Right atrium auricular region (tissue), 2 donors: ENCODE data around the gene C4BPB. TPM values are rescaled to one million over a fixed set of nuclear protein-coding genes. Genes with fewer than 3 reads are reported as not detected.

ENCODE experiments used
- DNase-seq: peaks from one replicate; pipeline ENCODE4 v3.0.0-alpha.2; 2019; ENCODE audit warnings: low spot score
- H3K27ac ChIP-seq, 2 donors: fragments of 200-600 bp; sonication (generic); 1 replicate in 1 of 2; 2 replicates in 1 of 2; pipeline ENCODE4 v1.5.1; 2016 to 2019
- H3K27me3 ChIP-seq, 2 donors: fragments of 200-600 bp; sonication (generic); one replicate each; pipeline versions ENCODE4 v1.5.1 to v1.6.0; 2017 to 2019
- H3K36me3 ChIP-seq: fragments of 200-600 bp; sonication (generic); one replicate; pipeline ENCODE4 v1.5.1; 2016
- H3K4me1 ChIP-seq, 2 donors: fragments of 200-600 bp; sonication (generic); one replicate each; pipeline versions ENCODE4 v1.5.1 to v1.6.0; 2017 to 2019
- H3K4me3 ChIP-seq, 2 donors: fragments of 200-600 bp; sonication (generic); 1 replicate in 1 of 2; 2 replicates in 1 of 2; pipeline ENCODE4 v1.5.1; 2017 to 2019; ENCODE audit warnings: mild to moderate bottlenecking in 1 of 2, moderate library complexity in 1 of 2
- H3K9me3 ChIP-seq, 2 donors: fragments of 200-600 bp; sonication (generic); one replicate each; pipeline ENCODE4 v1.5.1; 2019
- CTCF ChIP-seq, 2 donors: fragments of 200-600 bp; sonication (generic); IDR thresholded peaks; one replicate each; pipeline ENCODE4 v1.5.1; 2019; ENCODE audit warnings: antibody characterized with exemption in 2 of 2
- total RNA-seq, 2 donors: library from RNA; depleted of rRNA; stranded (reverse); fragments of >200 nt; gene quantifications; one replicate each; pipeline ENCODE4 v1.1.0, GENCODE V29; 2016

The C4BPB gene
- total RNA-seq, 2 donors from 2014 or later = not detected

- Histone ChIP-seq H3K27me3 (no peaks in the 10 kb centered on the region), H3K4me1 (no peaks in the 10 kb centered on the region), H3K4me3 (no peak overlapping the region), H3K27ac (no peak overlapping the region), H3K9me3 (no peaks in the 10 kb centered on the region), H3K36me3 (no peaks in the 10 kb centered on the region)
- TF ChIP-seq CTCF (IDR thresholded peaks at IDR 0.05) = no peak
- DNase-seq = no peak
These were observed 13.5 kb downstream of the C4BPB start for GRCh38 chr1:207102146-207102545.

- Histone ChIP-seq H3K36me3 (no peaks in the 10 kb centered on the region), H3K27ac (no peak overlapping the region), H3K27me3 (no peaks in the 10 kb centered on the region), H3K9me3 (no peaks in the 10 kb centered on the region), H3K4me3 (no peak overlapping the region), H3K4me1 (no peaks in the 10 kb centered on the region)
- no peak for TF ChIP-seq CTCF (IDR thresholded peaks at IDR 0.05)
- no peak for DNase-seq
These were observed 14.0 kb downstream of the C4BPB start for GRCh38 chr1:207102659-207103058.

DNA sequence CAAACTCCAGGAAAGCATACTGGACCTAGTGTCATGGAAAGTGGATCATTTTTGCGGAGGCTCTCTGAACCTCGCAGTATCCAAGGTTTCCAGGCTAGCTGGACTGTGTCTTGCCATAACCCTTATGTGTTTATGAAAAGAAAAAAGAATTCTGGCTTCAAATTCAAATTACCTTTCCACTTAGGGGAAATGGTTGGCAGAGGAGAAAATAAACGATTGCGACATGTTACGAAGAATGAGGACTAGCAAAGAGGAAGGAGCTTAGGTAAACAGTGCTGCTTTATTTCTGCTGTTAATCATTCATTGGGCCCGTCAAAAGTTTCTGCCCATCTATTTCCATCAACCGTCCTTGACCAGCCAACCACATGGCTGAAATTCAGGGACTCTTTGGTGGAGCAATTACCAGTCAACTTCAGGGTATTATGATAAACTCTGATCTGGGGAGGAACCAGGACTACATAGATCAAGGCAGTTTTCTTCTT is 15.3 kb downstream of the C4BPB start, which contains the start of gene C4BPA:
TSS of gene C4BPA (plus strand) at position 342 of the 482 bp plus-strand sequence. CDS start 8,793 bp downstream, outside the sequence.
- Histone ChIP-seq H3K27ac (no peak within 1 kb of the TSS), H3K9me3 (no peaks in the 10 kb centered on the region), H3K4me1 (no peaks in the 10 kb centered on the region), H3K4me3 (no peak within 1 kb of the TSS), H3K27me3 (no peaks in the 10 kb centered on the region), H3K36me3 (no peaks in the 10 kb centered on the region)
- TF ChIP-seq CTCF (IDR thresholded peaks at IDR 0.05) = no peak
- no peak for DNase-seq

DNA sequence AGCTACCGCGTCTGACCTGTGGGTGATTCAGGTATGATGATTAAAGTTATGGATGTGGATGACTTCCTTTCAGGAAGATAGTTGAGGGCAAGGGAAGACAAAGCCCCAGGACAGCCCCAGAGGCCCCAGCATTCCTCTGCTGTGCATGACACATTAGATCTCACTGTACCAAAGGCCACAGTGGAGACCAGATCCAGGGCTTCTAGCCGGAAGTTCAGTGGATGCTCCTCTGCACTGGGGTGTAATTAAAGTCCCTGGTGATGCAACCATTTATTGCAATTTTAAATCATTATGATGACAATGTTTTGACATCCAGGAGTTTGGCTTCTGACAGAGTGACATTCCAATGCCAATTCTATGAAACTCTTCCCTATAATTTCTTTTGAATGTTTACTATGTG is 20.3 kb downstream of the C4BPB start:
- Histone ChIP-seq H3K4me1 (no peaks in the 10 kb centered on the region), H3K4me3 (no peak overlapping the region), H3K9me3 (no peaks in the 10 kb centered on the region), H3K27me3 (no peaks in the 10 kb centered on the region), H3K36me3 (no peaks in the 10 kb centered on the region), H3K27ac (no peak overlapping the region)
- no peak for TF ChIP-seq CTCF (IDR thresholded peaks at IDR 0.05)
- DNase-seq = no peak

DNA sequence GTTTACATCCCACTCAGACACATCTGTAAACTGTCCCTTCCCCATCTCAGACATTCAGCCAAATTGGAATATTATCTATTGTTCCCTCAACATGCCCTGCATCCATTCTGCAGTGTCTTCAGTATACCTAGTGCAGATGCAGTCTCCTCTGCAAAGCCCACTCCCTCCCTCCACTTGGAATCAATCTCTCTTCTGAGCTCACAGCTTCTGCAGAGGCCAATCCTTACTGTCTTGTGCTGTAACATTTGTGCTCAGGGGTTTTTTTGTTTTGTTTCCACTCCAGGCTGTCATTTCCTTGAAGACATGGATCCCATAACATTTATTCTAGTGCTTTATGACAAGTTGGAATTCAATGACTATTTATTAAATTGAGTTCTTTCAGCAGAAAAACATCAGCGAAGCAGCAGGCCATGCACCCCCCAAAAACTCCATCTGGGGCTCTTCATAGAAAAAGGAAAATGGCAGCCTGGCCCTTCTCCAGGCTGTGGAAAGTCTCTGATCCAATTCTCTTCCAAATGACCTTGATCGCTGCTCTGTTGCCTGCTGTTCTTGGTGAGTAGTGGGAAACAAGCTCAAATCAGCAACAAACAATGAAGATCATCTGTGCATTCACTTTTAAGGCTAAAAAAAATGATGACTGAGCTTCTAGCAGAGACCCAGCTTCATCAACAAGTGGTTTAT is 24.1 kb downstream of the C4BPB start:
- no peaks in the 10 kb centered on the region for H3K36me3 ChIP-seq
- no peak overlapping the region for H3K27ac ChIP-seq
- H3K4me1 ChIP-seq = no peaks in the 10 kb centered on the region
- DNase-seq = no peak
- no peak for TF ChIP-seq CTCF (IDR thresholded peaks at IDR 0.05)
- no peaks in the 10 kb centered on the region for H3K27me3 ChIP-seq
- H3K4me3 ChIP-seq = no peak overlapping the region
- no peaks in the 10 kb centered on the region for H3K9me3 ChIP-seq

DNA sequence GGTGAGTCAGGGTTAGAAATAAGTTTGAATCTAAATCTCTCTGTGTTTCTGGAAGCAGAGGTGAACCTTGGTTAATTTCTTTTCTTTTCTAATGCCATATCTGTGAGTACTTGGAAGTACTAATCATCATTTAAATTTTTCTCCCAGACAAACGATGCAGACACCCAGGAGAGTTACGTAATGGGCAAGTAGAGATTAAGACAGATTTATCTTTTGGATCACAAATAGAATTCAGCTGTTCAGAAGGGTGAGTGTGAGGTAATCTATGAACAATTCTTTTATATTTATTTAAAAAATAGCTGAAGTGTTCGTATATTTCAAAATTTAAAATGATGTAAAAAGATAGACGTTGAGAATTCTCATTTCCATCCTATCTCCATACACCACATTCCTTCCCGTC is 26.6 kb downstream of the C4BPB start:
- no peaks in the 10 kb centered on the region for H3K36me3 ChIP-seq
- TF ChIP-seq CTCF (IDR thresholded peaks at IDR 0.05) = no peak
- DNase-seq = no peak
- H3K9me3 ChIP-seq = no peaks in the 10 kb centered on the region
- no peaks in the 10 kb centered on the region for H3K4me1 ChIP-seq
- H3K4me3 ChIP-seq = no peak overlapping the region
- H3K27ac ChIP-seq = no peak overlapping the region
- no peaks in the 10 kb centered on the region for H3K27me3 ChIP-seq
